SU-DHL-6 (cell line): Measurements from ENCODE around the gene KRT6B.
"Not testable (repeated sequence)": the region's sequence is repeated elsewhere in the genome, so short reads cannot be mapped to it uniquely, and the experiment has no call there.

ENCODE experiments used
- H2AFZ ChIP-seq: fragments of 200-600 bp; sonication (generic); 2 replicates; pipeline ENCODE4 v1.6.1; 2014; ENCODE audit warnings: low read depth, mild to moderate bottlenecking, moderate library complexity, mixed read lengths, antibody characterized with exemption, low read length; ENCODE audit not compliant: severe bottlenecking
- H3F3A ChIP-seq: fragments of 200-600 bp; shearing (Covaris generic); 2 replicates; pipeline ENCODE4 v1.6.0; 2016; ENCODE audit warnings: antibody characterized with exemption, mild to moderate bottlenecking; ENCODE audit not compliant: insufficient read depth
- H3K27ac ChIP-seq: fragments of 200-600 bp; sonication (generic); 2 replicates; pipeline ENCODE4 v1.5.1; 2016; ENCODE audit warnings: low read depth, mild to moderate bottlenecking, low read length, moderate library complexity, mixed read lengths
- H3K27me3 ChIP-seq: fragments of 200-600 bp; sonication (generic), shearing (Covaris generic); 2 replicates; pipeline ENCODE4 v1.6.0; 2014; ENCODE audit warnings: mild to moderate bottlenecking, low read length
- H3K36me3 ChIP-seq: fragments of 200-600 bp; sonication (generic); 2 replicates; pipeline ENCODE4 v1.6.1; 2014; ENCODE audit warnings: mild to moderate bottlenecking, low read length, mixed read lengths
- H3K4me2 ChIP-seq: fragments of 300-600, 200-600 bp; shearing (Covaris generic), sonication (generic); 2 replicates; pipeline ENCODE4 v1.6.0; 2014; ENCODE audit warnings: low read length, low read depth, mild to moderate bottlenecking; ENCODE audit not compliant: poor library complexity, severe bottlenecking
- H3K4me3 ChIP-seq: fragments of 200-600 bp; sonication (generic); 2 replicates; pipeline ENCODE4 v1.5.1; 2014; ENCODE audit warnings: antibody characterized with exemption, low read length, mild to moderate bottlenecking, mixed read lengths; ENCODE audit not compliant: insufficient read depth, poor library complexity, severe bottlenecking
- H3K79me2 ChIP-seq: fragments of 200-600 bp; sonication (generic); 2 replicates; pipeline ENCODE4 v1.6.1; 2014; ENCODE audit warnings: mild to moderate bottlenecking, low read length, moderate library complexity; ENCODE audit not compliant: insufficient read depth
- H3K9ac ChIP-seq: fragments of 200-600 bp; sonication (generic); 2 replicates; pipeline ENCODE4 v1.7.0; 2014; ENCODE audit warnings: mild to moderate bottlenecking, low read length
- H3K9me2 ChIP-seq: fragments of 200-600 bp; sonication (generic); replicated peaks from 2 replicates; pipeline ENCODE4 v1.6.1; 2014; ENCODE audit warnings: low read length; ENCODE audit not compliant: insufficient read depth
- H3K9me3 ChIP-seq: fragments of 200-600 bp; sonication (generic); 2 replicates; pipeline ENCODE4 v1.6.1; 2014; ENCODE audit warnings: low read length, mixed read lengths; ENCODE audit not compliant: insufficient read depth
- H4K20me1 ChIP-seq: fragments of 200-600 bp; sonication (generic); 2 replicates; pipeline ENCODE4 v1.6.1; 2014; ENCODE audit warnings: low read depth, mild to moderate bottlenecking, antibody characterized with exemption, low read length, moderate library complexity, mixed read lengths
- EZH2phosphoT487 ChIP-seq: fragments of 200-600 bp; sonication (generic), shearing (Covaris generic); conservative IDR thresholded peaks from 2 replicates; pipeline ENCODE4 v1.6.1; 2018; ENCODE audit warnings: mild to moderate bottlenecking, antibody characterized with exemption, low read length, moderate library complexity, mixed read lengths
- TF ChIP-seq, protein P1 (sequence below): fragments of 200-600 bp; sonication (generic); IDR thresholded peaks from one replicate; pipeline ENCODE4 v1.5.1; 2017; ENCODE audit warnings: antibody characterized with exemption, mild to moderate bottlenecking, low read length, moderate library complexity; ENCODE audit not compliant: insufficient read depth, poor library complexity, severe bottlenecking

Gene KRT6B

DNA sequence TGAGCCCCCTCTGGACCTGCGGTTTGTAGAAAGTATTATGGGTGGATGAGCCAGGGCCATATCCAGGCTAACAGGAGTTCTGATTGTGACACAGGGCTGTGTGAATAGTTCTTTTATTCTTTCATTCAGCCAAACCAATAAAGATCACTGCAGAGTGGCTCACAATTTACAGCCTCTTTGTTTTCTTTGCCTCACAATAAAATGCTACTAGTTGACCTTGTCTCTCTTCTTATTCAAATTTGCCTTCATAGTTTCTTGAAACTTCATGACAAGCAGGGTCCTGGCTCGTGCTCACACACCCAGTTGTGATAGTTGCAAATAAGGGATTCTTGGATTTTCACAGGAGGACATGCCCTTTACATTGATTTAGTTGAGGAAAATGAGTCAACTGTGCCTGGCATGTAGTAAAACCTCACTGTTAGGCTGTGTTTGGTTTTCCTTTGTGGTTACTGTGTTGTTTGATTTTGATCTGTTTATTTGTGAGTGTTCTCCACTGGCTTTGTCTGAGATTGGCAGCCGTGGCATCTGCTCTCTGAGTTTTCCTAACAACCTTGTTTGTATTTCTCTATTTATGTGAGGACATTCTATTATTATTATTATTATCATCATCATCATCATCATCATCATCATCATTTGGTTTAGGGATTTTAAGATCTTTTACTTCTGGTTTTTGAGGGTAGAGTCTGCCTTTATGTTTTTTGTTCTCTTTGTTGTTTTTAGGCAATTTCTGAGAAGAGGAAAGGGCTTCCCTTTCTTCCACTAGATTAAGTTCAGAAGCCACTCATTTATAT lies 2.7 kb upstream of the KRT6B start:
- Histone ChIP-seq H3K27me3 (no peaks in the 10 kb centered on the region), H3K9me3 (no peaks in the 10 kb centered on the region), H3K36me3 (no peaks in the 10 kb centered on the region), H3K4me2 (no peak overlapping the region), H3K27ac (no peak overlapping the region), H3K9me2 (no peaks in the 10 kb centered on the region), H3K79me2 (no peaks in the 10 kb centered on the region), H3F3A (no peaks in the 10 kb centered on the region), H3K9ac (no peak overlapping the region), H4K20me1 (no peaks in the 10 kb centered on the region), H2AFZ (no peak overlapping the region), H3K4me3 (no peak overlapping the region)
- TF ChIP-seq, protein P1, sequence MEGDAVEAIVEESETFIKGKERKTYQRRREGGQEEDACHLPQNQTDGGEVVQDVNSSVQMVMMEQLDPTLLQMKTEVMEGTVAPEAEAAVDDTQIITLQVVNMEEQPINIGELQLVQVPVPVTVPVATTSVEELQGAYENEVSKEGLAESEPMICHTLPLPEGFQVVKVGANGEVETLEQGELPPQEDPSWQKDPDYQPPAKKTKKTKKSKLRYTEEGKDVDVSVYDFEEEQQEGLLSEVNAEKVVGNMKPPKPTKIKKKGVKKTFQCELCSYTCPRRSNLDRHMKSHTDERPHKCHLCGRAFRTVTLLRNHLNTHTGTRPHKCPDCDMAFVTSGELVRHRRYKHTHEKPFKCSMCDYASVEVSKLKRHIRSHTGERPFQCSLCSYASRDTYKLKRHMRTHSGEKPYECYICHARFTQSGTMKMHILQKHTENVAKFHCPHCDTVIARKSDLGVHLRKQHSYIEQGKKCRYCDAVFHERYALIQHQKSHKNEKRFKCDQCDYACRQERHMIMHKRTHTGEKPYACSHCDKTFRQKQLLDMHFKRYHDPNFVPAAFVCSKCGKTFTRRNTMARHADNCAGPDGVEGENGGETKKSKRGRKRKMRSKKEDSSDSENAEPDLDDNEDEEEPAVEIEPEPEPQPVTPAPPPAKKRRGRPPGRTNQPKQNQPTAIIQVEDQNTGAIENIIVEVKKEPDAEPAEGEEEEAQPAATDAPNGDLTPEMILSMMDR = no peak
- TF ChIP-seq EZH2phosphoT487 = no peak

GRCh38 chr12:52448228-52448627 lies 3.7 kb downstream of the KRT6B start:
- no peak overlapping the region for H3K4me3 ChIP-seq
- no peaks in the 10 kb centered on the region for H3K79me2 ChIP-seq
- H3K9me2 ChIP-seq = no peaks in the 10 kb centered on the region
- no peak overlapping the region for H3K9ac ChIP-seq
- H3K4me2 ChIP-seq = no peak overlapping the region
- no peak overlapping the region for H3K27ac ChIP-seq
- TF ChIP-seq EZH2phosphoT487 = no peak
- TF ChIP-seq, protein P1 = no peak
- H3F3A ChIP-seq = no peaks in the 10 kb centered on the region
- no peak overlapping the region for H2AFZ ChIP-seq
- H3K27me3 ChIP-seq = no peaks in the 10 kb centered on the region
- no peaks in the 10 kb centered on the region for H3K9me3 ChIP-seq
- H3K36me3 ChIP-seq = no peaks in the 10 kb centered on the region
- H4K20me1 ChIP-seq = no peaks in the 10 kb centered on the region

GRCh38 chr12:52447196-52447595 lies 4.8 kb downstream of the KRT6B start:
- not testable (repeated sequence) for H3K9me2 ChIP-seq, H3K27ac ChIP-seq, H2AFZ ChIP-seq, H3K4me2 ChIP-seq, H3K79me2 ChIP-seq, H3K9me3 ChIP-seq, H3K9ac ChIP-seq, H3F3A ChIP-seq, H3K36me3 ChIP-seq, H3K27me3 ChIP-seq, H3K4me3 ChIP-seq, H4K20me1 ChIP-seq

DNA sequence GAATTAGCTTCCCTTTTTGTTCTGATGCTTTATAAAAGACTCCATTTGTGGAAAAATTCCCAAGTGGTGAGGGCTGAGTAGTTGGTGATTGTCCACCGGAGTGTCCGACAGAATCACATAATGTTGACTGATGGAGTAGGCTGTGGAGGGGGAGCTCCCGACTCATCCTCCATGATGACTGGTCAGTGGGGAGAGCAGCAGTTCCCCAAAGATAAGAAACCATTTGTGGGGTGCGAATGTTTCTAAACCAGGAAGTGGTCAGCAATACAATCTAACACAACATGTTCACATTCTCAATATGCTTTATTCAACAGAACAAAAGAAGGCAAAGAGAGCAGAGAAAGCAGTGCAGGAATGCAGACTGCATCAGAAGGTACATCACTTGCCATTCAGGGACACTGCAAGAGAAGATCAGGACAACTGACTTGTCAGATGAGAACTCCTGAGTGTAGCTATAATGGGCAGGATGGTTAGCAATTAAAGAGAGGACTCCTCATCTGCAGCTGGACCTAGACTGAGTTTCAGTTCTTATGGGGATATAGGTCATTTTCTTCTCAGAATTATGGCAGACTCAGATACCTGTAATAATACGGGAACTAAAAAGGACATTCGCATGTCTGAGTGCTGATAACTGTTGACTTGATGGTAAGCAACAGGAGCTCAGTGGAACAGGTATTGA lies 5.4 kb downstream of the KRT6B start:
- Histone ChIP-seq H3K4me2 (no peak overlapping the region), H3K9me2 (no peaks in the 10 kb centered on the region), H3K79me2 (no peaks in the 10 kb centered on the region), H3F3A (no peaks in the 10 kb centered on the region), H3K27me3 (no peaks in the 10 kb centered on the region), H2AFZ (no peak overlapping the region), H3K27ac (no peak overlapping the region), H3K36me3 (no peaks in the 10 kb centered on the region), H3K9me3 (no peaks in the 10 kb centered on the region), H4K20me1 (no peaks in the 10 kb centered on the region), H3K4me3 (no peak overlapping the region), H3K9ac (no peak overlapping the region)
- TF ChIP-seq EZH2phosphoT487 = no peak
- TF ChIP-seq, protein P1 = no peak
